DMS 273 treated with DMSO at 0.1 percent for 48 hours (cell line): ENCODE results near the gene LCE1A.

Source experiments
- DNase-seq: peaks from one replicate; lab custom pipeline; 2025; lab: John Stamatoyannopoulos, UW

Gene LCE1A

GRCh38 chr1:152827173-152827572 is at the start of gene LCE1A:
Gene LCE1A (plus strand): TSS chr1:152827473. CDS start chr1:152827473, 0 bp downstream.
- no peak for DNase-seq

DNA sequence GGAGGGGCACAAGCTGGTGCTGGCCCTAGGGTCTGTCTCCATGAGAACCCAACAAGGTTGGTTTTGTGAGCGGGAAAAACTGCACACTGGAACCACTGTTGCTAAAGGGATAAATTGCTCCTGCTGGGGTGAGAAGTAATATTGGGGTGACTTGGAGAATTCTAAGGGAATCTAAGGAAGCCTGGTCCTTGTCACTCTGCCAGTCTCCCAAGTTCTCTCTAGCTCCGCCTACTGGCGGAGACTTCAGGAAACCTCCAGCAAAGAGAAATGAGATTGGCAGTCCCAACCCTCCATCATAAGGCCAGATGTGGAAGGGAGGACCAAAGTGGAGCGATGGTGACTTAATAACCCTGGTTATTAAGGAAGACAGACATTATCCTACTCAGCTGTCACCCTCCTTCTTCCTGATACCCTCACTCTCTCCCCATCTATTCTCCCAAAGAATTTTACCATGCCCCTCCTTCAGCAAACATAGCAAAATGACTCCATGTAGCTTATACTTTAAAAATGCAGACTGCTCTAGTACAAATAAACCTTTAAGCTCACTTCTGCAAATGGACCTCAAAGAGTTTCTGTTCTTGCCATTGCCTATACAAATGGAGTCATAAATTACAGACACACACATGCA is 49.6 kb upstream of the LCE1A start:
- no peak for DNase-seq

DNA sequence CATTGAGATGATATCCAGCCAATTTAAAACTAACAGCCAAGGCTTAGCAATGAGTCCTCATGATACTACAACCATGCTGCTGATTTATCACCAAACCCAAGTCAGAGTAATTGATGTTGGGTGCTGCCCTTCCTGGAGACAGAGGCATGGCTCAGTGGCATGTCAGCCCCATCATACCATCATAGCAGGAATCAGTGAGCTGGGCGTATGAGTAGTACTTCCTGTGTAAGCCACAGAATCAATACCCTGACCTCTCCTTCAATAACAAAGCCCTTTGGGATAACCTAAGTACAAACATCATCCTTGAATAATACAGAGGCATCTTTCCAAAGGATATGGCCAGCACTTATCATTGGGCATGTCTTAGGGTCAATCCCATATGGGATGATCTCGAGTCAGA is 44.2 kb upstream of the LCE1A start:
- DNase-seq: no peak

DNA sequence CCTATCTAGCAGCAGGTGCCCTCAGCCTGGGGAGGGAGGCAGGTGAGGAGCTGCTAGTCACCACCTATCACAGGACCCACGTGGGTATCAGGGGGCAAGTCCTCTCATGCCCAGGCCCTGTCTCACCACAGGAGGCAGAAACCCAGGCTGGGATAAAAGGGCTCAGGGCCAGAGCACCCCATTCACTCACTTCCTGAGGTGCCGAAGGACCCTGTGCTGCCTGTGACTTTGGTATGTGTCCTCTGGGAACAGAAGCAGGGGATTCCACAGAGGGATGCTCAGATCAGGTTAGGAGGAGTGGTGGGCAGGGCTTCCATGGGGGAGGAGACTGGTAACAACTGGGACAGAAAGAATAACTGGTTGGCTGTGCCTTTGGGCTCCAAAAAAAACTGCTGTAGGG is 41.2 kb upstream of the LCE1A start, which contains the start of gene LCE1E:
Gene LCE1E (plus strand): TSS at position 181 of the 400 bp plus-strand sequence. CDS start 1,043 bp downstream, outside the sequence.
- DNase-seq: no peak

GRCh38 chr1:152795686-152796085 is 31.6 kb upstream of the LCE1A start:
- DNase-seq: no peak

DNA sequence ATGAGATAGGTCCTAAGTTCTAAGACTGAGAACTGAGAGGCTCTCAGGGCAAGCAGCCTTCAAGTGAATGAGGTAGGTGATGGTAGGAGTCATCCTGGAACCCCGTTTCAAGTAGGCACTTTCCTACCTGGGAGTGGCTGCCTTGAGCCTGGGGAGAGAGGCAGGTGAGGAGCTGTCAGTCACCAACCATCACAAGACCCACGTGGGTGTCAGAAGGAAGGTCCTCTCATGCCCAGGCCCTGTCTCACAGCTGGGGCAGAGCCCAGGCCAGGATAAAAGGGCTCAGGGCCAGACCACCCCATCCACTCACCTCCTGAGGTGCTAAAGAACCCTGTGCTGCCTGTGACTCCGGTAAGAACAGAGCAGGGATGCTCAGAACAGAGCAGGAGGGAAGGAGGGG is 30.9 kb upstream of the LCE1A start, which contains the start of gene LCE1D:
Gene LCE1D (plus strand): TSS at position 301 of the 400 bp plus-strand sequence. CDS start 1,074 bp downstream, outside the sequence.
- no peak for DNase-seq

DNA sequence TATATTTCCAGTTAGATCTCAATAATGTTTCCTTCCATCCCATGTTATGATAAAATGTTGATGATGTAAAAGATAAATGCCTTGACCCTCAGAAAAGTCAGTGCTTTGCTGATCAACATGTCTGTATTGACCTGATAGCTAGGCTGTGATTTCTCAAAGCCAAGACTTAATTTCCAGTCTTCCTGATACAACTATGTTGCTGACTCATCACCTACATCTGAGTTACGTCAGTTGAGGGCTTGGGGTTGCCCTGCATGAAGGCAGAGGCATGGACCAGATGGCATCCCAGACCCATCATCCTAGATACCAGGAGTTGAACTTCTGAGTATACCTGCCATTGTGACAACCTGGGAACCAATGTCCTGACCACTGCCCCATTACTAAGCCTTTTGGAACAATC is 25.9 kb upstream of the LCE1A start:
- DNase-seq: no peak

GRCh38 chr1:152806576-152806975 is 20.7 kb upstream of the LCE1A start, which contains the start of gene LCE1C:
Gene LCE1C (minus strand): TSS chr1:152806651. CDS start chr1:152805478, 1,173 bp downstream.
- no peak for DNase-seq

- no peak for DNase-seq
Observed at GRCh38 chr1:152811050-152811449, 16.2 kb upstream of the LCE1A start.

DNA sequence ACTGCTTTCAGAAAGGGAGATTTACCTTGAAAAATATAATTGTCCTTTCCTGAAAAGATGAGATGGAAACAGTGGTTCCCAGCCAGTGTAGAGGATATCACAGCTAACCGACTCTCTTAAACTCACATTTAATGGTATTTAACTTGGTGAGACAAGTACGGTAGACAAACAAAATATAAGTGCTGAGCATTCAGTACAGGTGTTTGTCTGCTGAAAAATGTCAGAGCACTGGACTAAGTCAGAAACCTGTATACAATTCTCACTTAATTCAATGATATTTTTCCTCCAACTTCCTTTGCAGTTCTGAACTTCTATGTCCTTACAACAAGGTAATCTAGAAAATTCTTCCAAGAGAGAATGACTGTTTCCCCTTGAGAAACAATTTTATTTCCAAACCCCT is 15.6 kb upstream of the LCE1A start, which contains the start of gene LCE1B:
Gene LCE1B (plus strand): TSS at position 301 of the 400 bp plus-strand sequence. CDS start 476 bp downstream, outside the sequence.
- no peak for DNase-seq

GRCh38 chr1:152817309-152817708 is 10.0 kb upstream of the LCE1A start:
- DNase-seq: no peak

DNA sequence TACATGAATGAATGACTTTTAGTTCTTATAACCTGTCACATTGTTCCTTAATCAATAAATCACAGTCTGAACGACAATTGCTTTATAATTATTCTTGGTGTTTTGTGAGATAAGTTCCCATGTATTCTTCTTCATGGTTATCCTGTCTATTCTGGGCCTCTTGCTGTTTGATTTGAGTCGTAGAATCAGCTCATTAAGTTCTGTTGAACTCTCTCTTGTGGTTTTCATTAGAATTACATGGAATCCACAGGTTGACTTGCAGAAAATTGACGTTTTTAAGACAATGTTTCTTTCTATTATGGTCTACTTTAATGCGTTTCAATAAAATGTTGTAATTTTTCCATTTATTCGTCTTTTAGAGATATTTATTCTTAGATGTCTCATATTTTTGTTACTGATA is 4.0 kb upstream of the LCE1A start:
- DNase-seq: no peak

- DNase-seq: no peak
Observed at GRCh38 chr1:152824964-152825363, 2.3 kb upstream of the LCE1A start.

DNA sequence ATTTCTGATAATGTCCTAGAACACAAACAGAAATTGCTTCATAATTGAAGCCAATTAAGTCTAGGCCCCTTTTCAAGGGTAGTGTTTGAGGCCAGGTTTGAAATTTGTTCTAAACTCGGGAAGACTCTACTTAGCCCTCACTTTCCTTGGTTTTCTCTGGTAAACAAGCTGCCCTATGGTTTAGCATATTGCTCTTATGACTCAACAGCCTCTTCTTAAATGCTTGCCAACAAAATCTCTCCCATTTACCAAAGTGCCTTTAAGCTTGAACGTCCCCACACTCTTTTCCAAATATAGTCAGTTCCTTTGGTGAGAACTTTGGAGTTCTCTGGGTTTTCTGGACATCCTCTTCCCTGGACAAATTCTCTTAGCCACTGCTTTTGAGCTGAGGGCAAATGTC is 9.6 kb downstream of the LCE1A start:
- DNase-seq: no peak

- no peak for DNase-seq
Observed at GRCh38 chr1:152842556-152842955, 15.3 kb downstream of the LCE1A start, which contains the start of gene LCE6A. Gene LCE6A (plus strand): TSS chr1:152842856. CDS start chr1:152843521, 665 bp downstream.

- DNase-seq: no peak
Observed at GRCh38 chr1:152855661-152856060, 28.4 kb downstream of the LCE1A start.

DNA sequence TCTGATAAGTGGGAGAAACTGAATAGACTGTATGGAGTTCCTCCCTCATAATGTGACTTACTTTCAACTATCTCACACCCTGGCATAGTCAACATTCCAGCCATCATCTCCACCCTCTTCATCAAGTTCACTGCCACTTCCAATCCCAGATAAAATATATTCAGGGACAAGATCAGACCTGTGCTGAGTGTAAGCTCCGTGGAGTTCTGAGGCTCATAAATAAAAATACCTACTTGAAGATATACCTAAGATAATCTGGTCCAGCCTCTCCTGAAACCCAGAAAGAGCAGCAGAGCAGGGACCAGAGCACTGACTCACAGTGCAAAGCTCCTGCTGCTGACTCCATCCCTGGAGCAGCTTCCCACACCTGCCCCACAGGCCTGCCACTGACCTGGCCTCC is 30.8 kb downstream of the LCE1A start:
- no peak for DNase-seq

DNA sequence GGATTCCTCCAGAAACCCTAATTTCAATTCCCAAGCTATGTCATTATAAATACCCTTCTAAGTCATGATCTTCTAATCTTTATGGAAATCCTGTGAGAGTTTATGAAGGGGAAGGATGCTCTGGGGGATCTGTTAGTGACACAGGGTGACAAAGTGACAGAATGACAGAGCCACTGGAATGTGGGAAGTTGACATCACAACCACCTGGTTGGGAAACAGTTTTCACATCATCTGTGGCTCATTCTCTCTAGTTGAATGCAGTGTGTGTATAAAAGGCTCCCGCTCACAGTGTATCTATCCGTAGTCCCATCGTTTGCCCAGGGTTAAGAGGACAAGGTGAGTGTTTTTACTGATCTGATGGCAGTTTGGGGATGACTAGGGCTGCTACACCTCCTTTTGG is 32.4 kb downstream of the LCE1A start, which contains the start of gene LCE7A:
Gene LCE7A (plus strand): TSS at position 301 of the 400 bp plus-strand sequence. CDS start 702 bp downstream, outside the sequence.
- no peak for DNase-seq

- DNase-seq: no peak
Observed at GRCh38 chr1:152860129-152860528, 32.9 kb downstream of the LCE1A start.

- no peak for DNase-seq
Observed at GRCh38 chr1:152861374-152861773, 34.1 kb downstream of the LCE1A start.

- DNase-seq: no peak
Observed at GRCh38 chr1:152864443-152864842, 37.2 kb downstream of the LCE1A start.

DNA sequence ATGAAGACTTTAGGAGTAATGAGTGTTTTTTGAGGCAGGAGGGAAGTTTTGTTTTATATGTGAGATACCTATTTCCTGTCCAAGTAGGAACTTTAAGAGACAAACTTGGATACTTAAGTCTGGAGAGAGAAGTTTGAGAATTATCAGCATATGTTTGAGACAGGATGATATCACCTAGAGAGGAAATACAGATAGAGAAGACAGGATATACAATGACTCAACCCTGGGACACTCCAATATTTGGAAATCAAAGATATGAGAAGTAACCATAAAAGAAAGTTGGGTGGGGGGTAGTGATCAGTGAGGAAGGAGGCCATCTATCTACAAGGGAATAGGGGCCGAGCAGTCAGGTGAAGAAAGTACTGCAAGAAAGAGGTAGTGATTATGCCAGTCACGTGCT is 39.0 kb downstream of the LCE1A start:
- no peak for DNase-seq

DNA sequence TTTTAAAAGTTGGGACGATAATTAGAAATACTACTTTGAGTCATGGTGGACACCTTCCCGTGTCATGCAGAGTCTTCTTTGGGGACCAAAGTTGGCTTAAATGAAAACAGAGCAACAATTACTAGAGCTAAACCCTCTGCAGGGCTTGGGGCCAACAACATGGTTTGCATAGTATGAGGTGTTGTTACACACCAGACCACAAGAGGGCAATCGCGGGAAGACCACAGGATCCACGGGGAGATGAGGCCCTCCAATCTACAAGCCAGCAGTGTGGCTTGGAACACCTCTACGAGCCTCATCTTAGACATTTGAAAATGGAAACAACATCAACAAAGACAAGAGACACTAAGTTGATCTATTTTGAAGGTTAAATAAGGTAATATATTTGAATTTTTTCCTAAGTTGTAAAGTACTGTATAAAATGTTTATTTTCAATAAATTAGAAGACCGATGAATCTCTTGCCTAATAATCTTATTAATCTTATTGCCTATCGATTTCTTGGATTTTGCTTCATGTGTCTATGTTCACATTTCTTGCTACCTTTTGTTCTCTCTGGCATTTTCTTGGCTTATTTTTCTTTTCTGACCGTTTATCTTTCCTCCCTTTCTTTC is 42.6 kb downstream of the LCE1A start:
- DNase-seq: no peak
